Measurements from ENCODE around the gene DNAJC5G.
A peak's percentile ranks its signal among the peaks of the same experiment; 100 is the strongest.

DNAJC5G gene

GRCh38 chr2:27245116-27245515 is 30.1 kb upstream of the DNAJC5G start:
- H3K27ac Mint-ChIP-seq: no peak overlapping the region
- CTCF ChIA-PET: no interaction called here
- peaks cover 30% of the 10 kb centered on the region for H3K36me3 Mint-ChIP-seq

GRCh38 chr2:27245626-27246025 is 29.6 kb upstream of the DNAJC5G start:
- Mint-ChIP-seq H3K36me3 (peaks cover 25% of the 10 kb centered on the region), H3K4me3 (no peak overlapping the region), H3K27ac (no peak overlapping the region), H3K27me3 (peaks cover 18% of the 10 kb centered on the region), H3K4me1 (peaks cover 7% of the 10 kb centered on the region), H3K9me3 (no peaks in the 10 kb centered on the region)
- CTCF ChIA-PET: no interaction called here
- DNase-seq: no peak

More at GRCh38 chr2:27245116-27245515, 30.1 kb upstream of the DNAJC5G start:
- peaks cover 13% of the 10 kb centered on the region for H3K27me3 Mint-ChIP-seq
- no peaks in the 10 kb centered on the region for H3K9me3 Mint-ChIP-seq
- peaks cover 7% of the 10 kb centered on the region for H3K4me1 Mint-ChIP-seq
- H3K4me3 Mint-ChIP-seq: no peak overlapping the region
- no peak for DNase-seq

GRCh38 chr2:27247893-27248292 is 27.3 kb upstream of the DNAJC5G start:
- CTCF ChIA-PET: interaction anchor here (2.4 to 4.4 kb wide), 2 partner anchors 32 to 55 kb away, joined by 10 to 42 read pairs; partner anchors contain the start of gene TRIM54
- DNase-seq: no peak
- H3K36me3 Mint-ChIP-seq: peaks cover 8% of the 10 kb centered on the region
- H3K27me3 Mint-ChIP-seq: peaks cover 34% of the 10 kb centered on the region
- no peak overlapping the region for H3K4me3 Mint-ChIP-seq
- no peaks in the 10 kb centered on the region for H3K4me1 Mint-ChIP-seq
- H3K9me3 Mint-ChIP-seq: no peaks in the 10 kb centered on the region
- no peak overlapping the region for H3K27ac Mint-ChIP-seq

GRCh38 chr2:27249159-27249890 is 25.9 kb upstream of the DNAJC5G start:
- Mint-ChIP-seq H3K4me3 (no peak overlapping the region), H3K27ac (no peak overlapping the region), H3K9me3 (no peaks in the 10 kb centered on the region), H3K27me3 (peaks cover 44% of the 10 kb centered on the region), H3K4me1 (no peaks in the 10 kb centered on the region), H3K36me3 (peaks cover 3% of the 10 kb centered on the region)
- no peak for DNase-seq
- CTCF ChIA-PET: interaction anchor here (0.7 to 4.4 kb wide), 8 partner anchors 13 to 273 kb away, joined by 3 to 42 read pairs (median 4); partner anchors contain the start of gene TRIM54

- Mint-ChIP-seq H3K27me3 (peaks cover 52% of the 10 kb centered on the region), H3K36me3 (peaks cover 1% of the 10 kb centered on the region), H3K9me3 (no peaks in the 10 kb centered on the region), H3K4me3 (no peak overlapping the region), H3K27ac (no peak overlapping the region), H3K4me1 (no peaks in the 10 kb centered on the region)
- CTCF ChIA-PET: interaction anchor here (0.7 to 4.4 kb wide), 10 partner anchors 12 to 274 kb away, joined by 3 to 42 read pairs (median 4); partner anchors contain the start of gene TRIM54
- DNase-seq: peak; percentile 74
These were observed 25.2 kb upstream of the DNAJC5G start for GRCh38 chr2:27249891-27250651.

- Mint-ChIP-seq H3K27ac (no peak overlapping the region), H3K27me3 (peaks cover 55% of the 10 kb centered on the region), H3K9me3 (no peaks in the 10 kb centered on the region), H3K36me3 (no peaks in the 10 kb centered on the region), H3K4me3 (no peak overlapping the region), H3K4me1 (no peaks in the 10 kb centered on the region)
- DNase-seq: no peak
- CTCF ChIA-PET: interaction anchor here (0.8 to 4.4 kb wide), 10 partner anchors 11 to 453 kb away, joined by 3 to 42 read pairs (median 4); partner anchors contain the start of gene TRIM54
These were observed 24.4 kb upstream of the DNAJC5G start for GRCh38 chr2:27250652-27251379.

GRCh38 chr2:27251766-27252165 is 23.5 kb upstream of the DNAJC5G start:
- no peak overlapping the region for H3K27ac Mint-ChIP-seq
- DNase-seq: no peak
- CTCF ChIA-PET: interaction anchor here (0.8 to 4.4 kb wide), 6 partner anchors 28 to 452 kb away, joined by 3 to 42 read pairs (median 5); partner anchors contain the start of gene TRIM54
- H3K36me3 Mint-ChIP-seq: no peaks in the 10 kb centered on the region
- no peak overlapping the region for H3K4me3 Mint-ChIP-seq
- no peaks in the 10 kb centered on the region for H3K9me3 Mint-ChIP-seq
- no peaks in the 10 kb centered on the region for H3K4me1 Mint-ChIP-seq
- peaks cover 59% of the 10 kb centered on the region for H3K27me3 Mint-ChIP-seq

- Mint-ChIP-seq H3K27me3 (peaks cover 78% of the 10 kb centered on the region), H3K4me1 (no peaks in the 10 kb centered on the region), H3K4me3 (no peak overlapping the region), H3K9me3 (no peaks in the 10 kb centered on the region), H3K36me3 (no peaks in the 10 kb centered on the region), H3K27ac (no peak overlapping the region)
- CTCF ChIA-PET: no interaction called here
- DNase-seq: no peak
These were observed 20.0 kb upstream of the DNAJC5G start for GRCh38 chr2:27255187-27255586.

GRCh38 chr2:27255660-27256059 is 19.6 kb upstream of the DNAJC5G start:
- Mint-ChIP-seq H3K27ac (no peak overlapping the region), H3K9me3 (no peaks in the 10 kb centered on the region), H3K4me3 (no peak overlapping the region), H3K4me1 (no peaks in the 10 kb centered on the region), H3K27me3 (peaks cover 78% of the 10 kb centered on the region), H3K36me3 (no peaks in the 10 kb centered on the region)
- DNase-seq: no peak
- CTCF ChIA-PET: no interaction called here

- H3K27ac Mint-ChIP-seq: no peak overlapping the region
- H3K27me3 Mint-ChIP-seq: peaks cover 81% of the 10 kb centered on the region
- no peak overlapping the region for H3K4me3 Mint-ChIP-seq
- H3K36me3 Mint-ChIP-seq: no peaks in the 10 kb centered on the region
- H3K9me3 Mint-ChIP-seq: no peaks in the 10 kb centered on the region
- peaks cover 7% of the 10 kb centered on the region for H3K4me1 Mint-ChIP-seq
- no peak for DNase-seq
- CTCF ChIA-PET: interaction anchor here (1.6 kb wide), 1 partner anchor 23 kb away, joined by 8 read pairs; no protein-coding TSS in a partner anchor
These were observed 18.3 kb upstream of the DNAJC5G start for GRCh38 chr2:27256855-27257454.

- DNase-seq: no peak
- Mint-ChIP-seq H3K27ac (no peak overlapping the region), H3K4me1 (peaks cover 8% of the 10 kb centered on the region), H3K36me3 (no peaks in the 10 kb centered on the region), H3K27me3 (peaks cover 74% of the 10 kb centered on the region), H3K4me3 (no peak overlapping the region), H3K9me3 (no peaks in the 10 kb centered on the region)
- CTCF ChIA-PET: no interaction called here
These were observed 17.2 kb upstream of the DNAJC5G start for GRCh38 chr2:27258051-27258450.

- Mint-ChIP-seq H3K4me3 (peak overlapping the region; percentile 6), H3K36me3 (no peaks in the 10 kb centered on the region), H3K9me3 (no peaks in the 10 kb centered on the region), H3K27ac (no peak overlapping the region), H3K4me1 (peaks cover 29% of the 10 kb centered on the region), H3K27me3 (peaks cover 55% of the 10 kb centered on the region)
- CTCF ChIA-PET: interaction anchor here (1.0 kb wide), 1 partner anchor 11 kb away, joined by 4 read pairs; no protein-coding TSS in a partner anchor
- DNase-seq: no peak
These were observed 13.8 kb upstream of the DNAJC5G start for GRCh38 chr2:27261241-27261925.

GRCh38 chr2:27261926-27262298 is 13.3 kb upstream of the DNAJC5G start:
- H3K4me1 Mint-ChIP-seq: peaks cover 29% of the 10 kb centered on the region
- DNase-seq: no peak
- no peaks in the 10 kb centered on the region for H3K36me3 Mint-ChIP-seq
- H3K27me3 Mint-ChIP-seq: peaks cover 50% of the 10 kb centered on the region
- H3K27ac Mint-ChIP-seq: no peak overlapping the region
- CTCF ChIA-PET: interaction anchor here (0.9 to 1.0 kb wide), 2 partner anchors 11 to 18 kb away, joined by 3 to 4 read pairs; no protein-coding TSS in a partner anchor
- peak overlapping the region; percentile 6 for H3K4me3 Mint-ChIP-seq
- no peaks in the 10 kb centered on the region for H3K9me3 Mint-ChIP-seq

Measured in activated naive CD4-positive, alpha-beta T cell treated with anti-CD3 and anti-CD28 coated beads, Interleukin-2, amount 10 ng/mL, durations not matched to agents 7 days and 5 days (primary cell).